KG1 (cell line): Measurements from ENCODE around the gene CYP51A1.
"Not testable (repeated sequence)": the region's sequence is repeated elsewhere in the genome, so short reads cannot be mapped to it uniquely, and the experiment has no call there.

ENCODE experiments used
- DNase-seq: peaks from one replicate; lab custom pipeline; 2025; lab: John Stamatoyannopoulos, UW

CYP51A1 gene

GRCh38 chr7:92134271-92135051, at the start of gene CYP51A1:
Gene CYP51A1, minus strand, starts transcription at chr7:92134477. Its CDS starts 113 bp downstream, at chr7:92134364.
- DNase-seq = peak; percentile 96

- peak; percentile 20 for DNase-seq
These were observed 44.9 kb upstream of the CYP51A1 start, which contains the start of gene LRRD1 for GRCh38 chr7:92178928-92179924. Gene LRRD1, minus strand, starts transcription at chr7:92179142. Its CDS starts 13,940 bp downstream, at chr7:92165202.

- no peak for DNase-seq
These were observed 43.1 kb upstream of the CYP51A1 start for GRCh38 chr7:92177362-92177761.

GRCh38 chr7:92169529-92169928, 35.3 kb upstream of the CYP51A1 start:
- not testable (repeated sequence) for DNase-seq

GRCh38 chr7:92161271-92161670, 27.0 kb upstream of the CYP51A1 start:
- no peak for DNase-seq

GRCh38 chr7:92158660-92159575, 24.6 kb upstream of the CYP51A1 start:
- DNase-seq = no peak

GRCh38 chr7:92156990-92157389, 22.7 kb upstream of the CYP51A1 start:
- DNase-seq = no peak

GRCh38 chr7:92155108-92155739, 20.9 kb upstream of the CYP51A1 start:
- DNase-seq = no peak

- no peak for DNase-seq
These were observed 16.3 kb upstream of the CYP51A1 start for GRCh38 chr7:92150450-92151017.

GRCh38 chr7:92149736-92150239, 15.5 kb upstream of the CYP51A1 start:
- no peak for DNase-seq

GRCh38 chr7:92143192-92143880, 9.1 kb upstream of the CYP51A1 start:
- DNase-seq = not testable (repeated sequence)

GRCh38 chr7:92142791-92143190, 8.5 kb upstream of the CYP51A1 start:
- not testable (repeated sequence) for DNase-seq

GRCh38 chr7:92141161-92141560, 6.9 kb upstream of the CYP51A1 start:
- DNase-seq = no peak

GRCh38 chr7:92137557-92137956, 3.3 kb upstream of the CYP51A1 start:
- DNase-seq = no peak

- DNase-seq = peak; percentile 74
These were observed 994 bp upstream of the CYP51A1 start for GRCh38 chr7:92135052-92135889.

GRCh38 chr7:92133737-92134270, 473 bp downstream of the CYP51A1 start:
- DNase-seq = peak; percentile 51

- DNase-seq = peak; percentile 51
These were observed 1.0 kb downstream of the CYP51A1 start for GRCh38 chr7:92133133-92133736.

GRCh38 chr7:92131764-92132330, 2.4 kb downstream of the CYP51A1 start:
- DNase-seq = no peak
